ENCODE measurements around the gene COL5A1.

The COL5A1 gene

GRCh38 chr9:134885001-134885678, 243.5 kb downstream of the COL5A1 start:
- H3K9me3 ChIP-seq (ENCODE audit: severe bottlenecking), result no peaks in the 10 kb centered on the region
- no peak overlapping the region for H3K4me3 ChIP-seq (ENCODE audit: severe bottlenecking)
- peaks cover 4% of the 10 kb centered on the region for H3K27me3 ChIP-seq (ENCODE audit: insufficient read depth, poor library complexity, severe bottlenecking)
- no peak for TF ChIP-seq CTCF (IDR thresholded peaks at IDR 0.05; ENCODE audit: poor library complexity, severe bottlenecking)
- H3K4me1 ChIP-seq (ENCODE audit: insufficient read depth, poor library complexity, severe bottlenecking), result no peaks in the 10 kb centered on the region
- DNase-seq (ENCODE audit: low spot score), result no peak
- no peak for ATAC-seq (ENCODE audit: low read depth)
- H3K27ac ChIP-seq (ENCODE audit: poor library complexity, severe bottlenecking), result no peak overlapping the region
- no peaks in the 10 kb centered on the region for H3K36me3 ChIP-seq (ENCODE audit: low read depth)

- DNase-seq (ENCODE audit: low spot score) (no peak), ATAC-seq (ENCODE audit: low read depth) (no peak)
- Histone ChIP-seq H3K9me3 (ENCODE audit: severe bottlenecking) (no peaks in the 10 kb centered on the region), H3K27ac (ENCODE audit: poor library complexity, severe bottlenecking) (no peak overlapping the region), H3K4me3 (ENCODE audit: severe bottlenecking) (no peak overlapping the region), H3K27me3 (ENCODE audit: insufficient read depth, poor library complexity, severe bottlenecking) (no peaks in the 10 kb centered on the region), H3K4me1 (ENCODE audit: insufficient read depth, poor library complexity, severe bottlenecking) (no peaks in the 10 kb centered on the region), H3K36me3 (ENCODE audit: low read depth) (no peaks in the 10 kb centered on the region)
- no peak for TF ChIP-seq CTCF (IDR thresholded peaks at IDR 0.05; ENCODE audit: poor library complexity, severe bottlenecking)
Measured at GRCh38 chr9:134885679-134886412, 244.2 kb downstream of the COL5A1 start.

- Histone ChIP-seq H3K4me3 (ENCODE audit: severe bottlenecking) (no peak overlapping the region), H3K9me3 (ENCODE audit: severe bottlenecking) (no peaks in the 10 kb centered on the region), H3K27ac (ENCODE audit: poor library complexity, severe bottlenecking) (no peak overlapping the region), H3K27me3 (ENCODE audit: insufficient read depth, poor library complexity, severe bottlenecking) (no peaks in the 10 kb centered on the region), H3K36me3 (ENCODE audit: low read depth) (no peaks in the 10 kb centered on the region), H3K4me1 (ENCODE audit: insufficient read depth, poor library complexity, severe bottlenecking) (no peaks in the 10 kb centered on the region)
- DNase-seq (ENCODE audit: low spot score), result no peak
- no peak for TF ChIP-seq CTCF (IDR thresholded peaks at IDR 0.05; ENCODE audit: poor library complexity, severe bottlenecking)
- ATAC-seq (ENCODE audit: low read depth), result no peak
Measured at GRCh38 chr9:134886413-134886913, 244.9 kb downstream of the COL5A1 start.

GRCh38 chr9:134887219-134887618, 245.6 kb downstream of the COL5A1 start:
- no peaks in the 10 kb centered on the region for H3K9me3 ChIP-seq (ENCODE audit: severe bottlenecking)
- H3K27me3 ChIP-seq (ENCODE audit: insufficient read depth, poor library complexity, severe bottlenecking), result no peaks in the 10 kb centered on the region
- no peaks in the 10 kb centered on the region for H3K36me3 ChIP-seq (ENCODE audit: low read depth)
- H3K27ac ChIP-seq (ENCODE audit: poor library complexity, severe bottlenecking), result no peak overlapping the region
- no peak overlapping the region for H3K4me3 ChIP-seq (ENCODE audit: severe bottlenecking)
- DNase-seq (ENCODE audit: low spot score) (no peak), ATAC-seq (ENCODE audit: low read depth) (no peak)
- TF ChIP-seq CTCF (IDR thresholded peaks at IDR 0.05; ENCODE audit: poor library complexity, severe bottlenecking), result no peak
- no peaks in the 10 kb centered on the region for H3K4me1 ChIP-seq (ENCODE audit: insufficient read depth, poor library complexity, severe bottlenecking)

Measured in RWPE2 (cell line).